Fibroblast of the aortic adventitia (primary cell): ENCODE measurements around the gene DCC. TPM values are rescaled to one million over a fixed set of nuclear protein-coding genes. Genes with fewer than 3 reads are reported as not detected.

ENCODE experiments used
- DNase-seq: peaks from one replicate; pipeline ENCODE4 v3.0.0-alpha.2; 2010; ENCODE audit warnings: low read depth
- H3K4me3 ChIP-seq: 2 replicates; pipeline ENCODE4 v1.5.1; 2011; ENCODE audit warnings: low read depth, mild to moderate bottlenecking, control low read depth, low read length, moderate library complexity
- total RNA-seq: library from RNA; depleted of rRNA; stranded (reverse); fragments of >200 nt; gene quantifications from 2 replicates; pipeline ENCODE4 v1.2.3, GENCODE V29; 2012; ENCODE audit warnings: low replicate concordance
- TF ChIP-seq, protein P1 (sequence below): IDR thresholded peaks from 2 replicates; pipeline ENCODE4 v1.5.1; 2011; ENCODE audit warnings: mild to moderate bottlenecking, low read length, control low read depth, inconsistent platforms; ENCODE audit not compliant: insufficient read depth

The DCC gene, protein sequence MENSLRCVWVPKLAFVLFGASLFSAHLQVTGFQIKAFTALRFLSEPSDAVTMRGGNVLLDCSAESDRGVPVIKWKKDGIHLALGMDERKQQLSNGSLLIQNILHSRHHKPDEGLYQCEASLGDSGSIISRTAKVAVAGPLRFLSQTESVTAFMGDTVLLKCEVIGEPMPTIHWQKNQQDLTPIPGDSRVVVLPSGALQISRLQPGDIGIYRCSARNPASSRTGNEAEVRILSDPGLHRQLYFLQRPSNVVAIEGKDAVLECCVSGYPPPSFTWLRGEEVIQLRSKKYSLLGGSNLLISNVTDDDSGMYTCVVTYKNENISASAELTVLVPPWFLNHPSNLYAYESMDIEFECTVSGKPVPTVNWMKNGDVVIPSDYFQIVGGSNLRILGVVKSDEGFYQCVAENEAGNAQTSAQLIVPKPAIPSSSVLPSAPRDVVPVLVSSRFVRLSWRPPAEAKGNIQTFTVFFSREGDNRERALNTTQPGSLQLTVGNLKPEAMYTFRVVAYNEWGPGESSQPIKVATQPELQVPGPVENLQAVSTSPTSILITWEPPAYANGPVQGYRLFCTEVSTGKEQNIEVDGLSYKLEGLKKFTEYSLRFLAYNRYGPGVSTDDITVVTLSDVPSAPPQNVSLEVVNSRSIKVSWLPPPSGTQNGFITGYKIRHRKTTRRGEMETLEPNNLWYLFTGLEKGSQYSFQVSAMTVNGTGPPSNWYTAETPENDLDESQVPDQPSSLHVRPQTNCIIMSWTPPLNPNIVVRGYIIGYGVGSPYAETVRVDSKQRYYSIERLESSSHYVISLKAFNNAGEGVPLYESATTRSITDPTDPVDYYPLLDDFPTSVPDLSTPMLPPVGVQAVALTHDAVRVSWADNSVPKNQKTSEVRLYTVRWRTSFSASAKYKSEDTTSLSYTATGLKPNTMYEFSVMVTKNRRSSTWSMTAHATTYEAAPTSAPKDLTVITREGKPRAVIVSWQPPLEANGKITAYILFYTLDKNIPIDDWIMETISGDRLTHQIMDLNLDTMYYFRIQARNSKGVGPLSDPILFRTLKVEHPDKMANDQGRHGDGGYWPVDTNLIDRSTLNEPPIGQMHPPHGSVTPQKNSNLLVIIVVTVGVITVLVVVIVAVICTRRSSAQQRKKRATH (N-terminal part only)
- total RNA-seq: under 0.01 and 0.09 TPM in 2 replicates

DNA sequence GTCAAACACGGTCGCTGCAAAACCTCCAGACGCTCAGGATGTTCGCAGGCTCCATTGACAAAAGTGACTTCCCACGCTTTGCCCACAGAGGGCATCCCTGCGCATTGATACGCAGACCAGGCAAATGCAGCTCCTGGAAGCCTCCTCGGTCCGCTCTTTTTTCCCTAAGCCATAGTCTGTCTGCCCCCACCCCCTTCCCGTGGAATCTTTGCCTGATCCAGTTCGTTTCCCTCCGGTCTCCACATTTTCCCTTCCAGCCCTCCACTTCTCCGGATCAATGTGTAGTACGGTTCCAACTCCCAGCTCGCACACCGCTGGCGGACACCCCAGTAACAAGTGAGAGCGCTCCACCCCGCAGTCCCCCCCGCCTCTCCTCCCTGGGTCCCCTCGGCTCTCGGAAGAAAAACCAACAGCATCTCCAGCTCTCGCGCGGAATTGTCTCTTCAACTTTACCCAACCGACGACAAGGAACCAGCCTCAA is at the start of gene DCC:
Gene DCC (plus strand): TSS at position 307 of the 481 bp plus-strand sequence. CDS start 591 bp downstream, outside the sequence.
- TF ChIP-seq, protein P1, sequence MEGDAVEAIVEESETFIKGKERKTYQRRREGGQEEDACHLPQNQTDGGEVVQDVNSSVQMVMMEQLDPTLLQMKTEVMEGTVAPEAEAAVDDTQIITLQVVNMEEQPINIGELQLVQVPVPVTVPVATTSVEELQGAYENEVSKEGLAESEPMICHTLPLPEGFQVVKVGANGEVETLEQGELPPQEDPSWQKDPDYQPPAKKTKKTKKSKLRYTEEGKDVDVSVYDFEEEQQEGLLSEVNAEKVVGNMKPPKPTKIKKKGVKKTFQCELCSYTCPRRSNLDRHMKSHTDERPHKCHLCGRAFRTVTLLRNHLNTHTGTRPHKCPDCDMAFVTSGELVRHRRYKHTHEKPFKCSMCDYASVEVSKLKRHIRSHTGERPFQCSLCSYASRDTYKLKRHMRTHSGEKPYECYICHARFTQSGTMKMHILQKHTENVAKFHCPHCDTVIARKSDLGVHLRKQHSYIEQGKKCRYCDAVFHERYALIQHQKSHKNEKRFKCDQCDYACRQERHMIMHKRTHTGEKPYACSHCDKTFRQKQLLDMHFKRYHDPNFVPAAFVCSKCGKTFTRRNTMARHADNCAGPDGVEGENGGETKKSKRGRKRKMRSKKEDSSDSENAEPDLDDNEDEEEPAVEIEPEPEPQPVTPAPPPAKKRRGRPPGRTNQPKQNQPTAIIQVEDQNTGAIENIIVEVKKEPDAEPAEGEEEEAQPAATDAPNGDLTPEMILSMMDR: peak; percentile 31
- DNase-seq: peak; percentile 21
- no peak within 1 kb of the TSS for H3K4me3 ChIP-seq

DNA sequence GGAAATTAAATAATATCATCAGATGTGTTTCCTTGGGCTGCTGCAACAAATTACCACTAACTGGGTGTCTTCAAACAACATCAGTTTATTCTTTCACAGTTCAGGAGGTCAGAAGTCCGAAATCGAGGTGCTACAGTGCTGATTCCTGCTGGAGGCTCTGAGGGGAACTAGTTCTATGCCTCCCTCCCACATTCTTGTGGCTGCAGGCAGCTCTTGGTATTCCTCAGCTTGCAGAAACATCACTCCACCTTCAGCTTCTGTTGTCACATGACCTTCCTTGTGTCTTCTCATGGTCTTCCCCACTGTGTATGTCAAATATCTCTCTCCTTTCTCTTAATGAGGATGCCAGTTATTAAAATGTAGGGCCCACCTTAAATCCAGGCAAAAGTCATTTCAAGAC is 29.3 kb upstream of the DCC start:
- no peak for DNase-seq
- no peak overlapping the region for H3K4me3 ChIP-seq

DNA sequence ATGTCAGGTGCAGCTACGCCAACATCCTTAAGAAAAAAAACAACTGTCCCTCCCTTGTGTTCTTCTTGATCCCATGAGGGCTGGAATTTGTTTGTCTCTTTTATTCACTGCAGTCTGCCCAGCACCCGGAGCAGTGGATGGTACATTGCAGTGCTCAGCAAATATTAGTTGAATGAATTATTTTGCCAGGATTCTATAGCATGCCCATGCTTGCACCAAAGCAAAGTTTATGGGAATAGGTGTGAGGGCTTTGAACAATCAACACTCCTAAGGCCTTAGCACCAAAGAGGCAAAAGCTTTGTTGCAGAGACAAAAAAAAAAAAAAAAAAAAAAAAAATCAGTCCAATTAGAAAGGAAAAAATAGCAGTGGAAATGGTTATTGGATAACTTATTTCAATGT is 28.7 kb upstream of the DCC start:
- TF ChIP-seq, protein P1: no peak
- no peak for DNase-seq
- no peak overlapping the region for H3K4me3 ChIP-seq

More for the DNA sequence above, 29.3 kb upstream of the DCC start:
- TF ChIP-seq, protein P1: no peak

DNA sequence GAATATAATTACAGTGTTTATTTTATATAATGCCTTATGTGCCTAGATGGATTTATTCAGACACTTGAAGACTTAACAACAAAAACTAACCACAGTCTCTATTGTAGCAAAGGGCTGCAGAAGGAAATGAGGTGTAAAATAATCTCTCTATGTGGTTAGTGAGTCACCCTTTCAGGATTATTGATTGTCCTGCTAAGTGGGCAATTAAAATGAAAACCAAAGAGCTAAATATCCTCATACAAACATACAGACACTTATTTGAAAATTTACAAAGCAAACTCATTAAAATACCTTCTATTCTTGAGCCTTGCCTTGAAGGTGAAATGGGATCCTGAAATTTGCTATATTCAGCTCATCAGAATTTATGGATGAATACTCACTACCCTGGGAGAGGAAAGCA is 27.7 kb upstream of the DCC start:
- no peak overlapping the region for H3K4me3 ChIP-seq
- TF ChIP-seq, protein P1: no peak
- no peak for DNase-seq

DNA sequence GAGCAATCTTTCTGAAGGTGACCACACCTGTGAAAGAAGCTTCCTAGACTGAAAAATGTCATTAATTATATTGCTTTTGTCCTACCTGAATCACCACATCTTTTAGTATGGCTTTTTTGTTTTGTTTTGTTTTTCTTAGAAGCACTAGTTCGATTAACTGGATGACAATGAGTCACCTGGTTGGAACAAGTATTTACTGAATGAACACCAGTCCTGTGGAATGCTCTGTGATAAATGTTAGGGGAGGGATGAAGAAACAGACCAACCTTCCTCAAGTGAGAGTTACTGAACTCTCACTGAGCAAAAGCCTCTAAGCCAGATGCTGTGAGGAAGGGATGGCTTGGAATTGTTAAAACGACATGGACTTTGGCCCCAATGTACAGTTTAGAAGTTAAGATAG is 26.8 kb upstream of the DCC start:
- TF ChIP-seq, protein P1: no peak
- DNase-seq: no peak

DNA sequence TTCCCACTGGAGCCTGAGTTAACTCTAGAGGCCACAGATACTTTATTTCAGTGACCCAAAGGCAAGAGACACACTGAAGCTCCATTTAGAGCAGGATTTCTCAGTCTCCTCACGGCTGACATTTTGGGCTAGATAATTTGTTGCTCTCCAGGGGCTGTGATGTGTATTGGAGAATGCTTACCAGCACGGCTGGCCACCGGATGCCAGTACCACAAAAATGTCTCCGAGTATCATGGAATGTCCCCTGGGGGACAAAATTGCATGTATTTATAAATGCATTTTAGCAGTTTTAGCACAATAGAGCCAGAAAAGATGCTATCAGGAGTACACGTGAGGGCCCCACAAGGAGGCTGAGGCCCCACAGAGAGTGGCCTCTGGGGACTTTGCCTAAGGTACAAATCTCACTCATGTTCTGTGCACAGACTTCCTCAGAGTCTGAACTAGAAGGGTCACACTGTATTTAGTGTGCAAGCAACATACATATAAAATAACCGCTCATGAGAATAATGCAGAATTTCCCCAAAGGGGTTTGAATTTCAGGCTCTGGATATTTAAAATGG is 20.5 kb upstream of the DCC start:
- H3K4me3 ChIP-seq: no peak overlapping the region
- no peak for DNase-seq
- TF ChIP-seq, protein P1: no peak

More for the DNA sequence above, 26.8 kb upstream of the DCC start:
- H3K4me3 ChIP-seq: no peak overlapping the region
